GM19397 (cell line): ENCODE results near the gene SESTD1.

Experiments
- ATAC-seq: cut with Tn5 transposase; IDR thresholded peaks from one replicate; pipeline ENCODE4 v1.9.1; 2021; ENCODE audit warnings: mild to moderate bottlenecking, moderate library complexity; ENCODE audit not compliant: unreplicated experiment

SESTD1 gene

GRCh38 chr2:179193759-179194394, 70.8 kb downstream of the SESTD1 start:
- ATAC-seq = no peak

- ATAC-seq = no peak
These were observed 73.5 kb downstream of the SESTD1 start for GRCh38 chr2:179191110-179191509.

- ATAC-seq = no peak
These were observed 78.5 kb downstream of the SESTD1 start for GRCh38 chr2:179186126-179186525.

- ATAC-seq = no peak
These were observed 80.0 kb downstream of the SESTD1 start for GRCh38 chr2:179184610-179185009.

GRCh38 chr2:179181002-179181401, 83.6 kb downstream of the SESTD1 start:
- peak; percentile 75 for ATAC-seq

- ATAC-seq = no peak
These were observed 84.4 kb downstream of the SESTD1 start for GRCh38 chr2:179180242-179180641.

- no peak for ATAC-seq
These were observed 84.9 kb downstream of the SESTD1 start for GRCh38 chr2:179179719-179180118.

- no peak for ATAC-seq
These were observed 86.9 kb downstream of the SESTD1 start for GRCh38 chr2:179177694-179178093.

GRCh38 chr2:179174240-179174639, 90.4 kb downstream of the SESTD1 start:
- ATAC-seq = no peak

- ATAC-seq = no peak
These were observed 91.7 kb downstream of the SESTD1 start for GRCh38 chr2:179172894-179173293.

GRCh38 chr2:179171371-179171770, 93.3 kb downstream of the SESTD1 start:
- ATAC-seq = no peak

- no peak for ATAC-seq
These were observed 93.7 kb downstream of the SESTD1 start for GRCh38 chr2:179170901-179171300.

GRCh38 chr2:179165356-179166000, 99.2 kb downstream of the SESTD1 start:
- no peak for ATAC-seq

- no peak for ATAC-seq
These were observed 123.4 kb downstream of the SESTD1 start for GRCh38 chr2:179141206-179141605.

GRCh38 chr2:179140571-179140970, 124.1 kb downstream of the SESTD1 start:
- no peak for ATAC-seq

GRCh38 chr2:179139506-179139905, 125.1 kb downstream of the SESTD1 start:
- no peak for ATAC-seq

- ATAC-seq = no peak
These were observed 127.4 kb downstream of the SESTD1 start for GRCh38 chr2:179137200-179137759.

GRCh38 chr2:179133016-179133415, 131.6 kb downstream of the SESTD1 start:
- ATAC-seq = no peak

- ATAC-seq = no peak
These were observed 132.6 kb downstream of the SESTD1 start for GRCh38 chr2:179132076-179132475.

GRCh38 chr2:179130560-179130959, 134.1 kb downstream of the SESTD1 start:
- no peak for ATAC-seq

- no peak for ATAC-seq
These were observed 134.9 kb downstream of the SESTD1 start for GRCh38 chr2:179129574-179130238.

- ATAC-seq = no peak
These were observed 139.2 kb downstream of the SESTD1 start for GRCh38 chr2:179125404-179125803.
